ENCODE measurements around the gene HAP1. TPM values are rescaled to one million over a fixed set of nuclear protein-coding genes. Genes with fewer than 3 reads are reported as not detected.

Gene HAP1
- total RNA-seq, 1 donor from 2014 or later: 0.14 TPM

DNA sequence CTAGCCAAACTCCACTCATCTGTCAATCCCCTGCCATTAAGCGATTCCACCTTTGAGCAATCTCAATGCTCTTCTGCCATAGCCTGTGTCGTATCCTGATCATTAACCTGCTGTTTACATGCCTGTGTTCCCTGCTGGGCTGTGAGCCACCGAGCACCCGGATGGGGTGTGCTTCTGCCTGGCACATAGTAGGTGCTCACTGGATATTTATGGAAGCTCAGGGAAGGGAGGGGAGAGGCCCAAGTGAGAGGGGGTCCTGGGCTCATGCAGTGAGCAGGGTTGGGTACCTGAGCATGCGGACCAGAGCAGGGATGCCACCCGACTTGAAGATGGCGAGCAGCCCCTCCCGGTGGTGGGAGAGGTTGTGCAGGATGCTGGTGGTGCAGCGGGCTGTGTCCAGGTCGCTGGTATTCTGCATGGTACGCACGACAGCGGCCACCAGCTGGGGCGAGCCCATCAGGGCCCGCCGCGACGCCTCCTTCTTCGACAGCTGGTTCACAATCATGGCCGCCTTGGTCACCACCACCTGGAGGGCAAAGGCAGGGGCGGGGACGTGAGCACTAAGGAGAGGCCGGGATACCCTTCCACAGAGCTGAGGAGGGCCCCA lies 34.3 kb upstream of the HAP1 start:
- intact Hi-C loops (cut with DNase I): no loop called here
- DNase-seq (ENCODE audit: missing footprints) (no peak), ATAC-seq (no peak)

DNA sequence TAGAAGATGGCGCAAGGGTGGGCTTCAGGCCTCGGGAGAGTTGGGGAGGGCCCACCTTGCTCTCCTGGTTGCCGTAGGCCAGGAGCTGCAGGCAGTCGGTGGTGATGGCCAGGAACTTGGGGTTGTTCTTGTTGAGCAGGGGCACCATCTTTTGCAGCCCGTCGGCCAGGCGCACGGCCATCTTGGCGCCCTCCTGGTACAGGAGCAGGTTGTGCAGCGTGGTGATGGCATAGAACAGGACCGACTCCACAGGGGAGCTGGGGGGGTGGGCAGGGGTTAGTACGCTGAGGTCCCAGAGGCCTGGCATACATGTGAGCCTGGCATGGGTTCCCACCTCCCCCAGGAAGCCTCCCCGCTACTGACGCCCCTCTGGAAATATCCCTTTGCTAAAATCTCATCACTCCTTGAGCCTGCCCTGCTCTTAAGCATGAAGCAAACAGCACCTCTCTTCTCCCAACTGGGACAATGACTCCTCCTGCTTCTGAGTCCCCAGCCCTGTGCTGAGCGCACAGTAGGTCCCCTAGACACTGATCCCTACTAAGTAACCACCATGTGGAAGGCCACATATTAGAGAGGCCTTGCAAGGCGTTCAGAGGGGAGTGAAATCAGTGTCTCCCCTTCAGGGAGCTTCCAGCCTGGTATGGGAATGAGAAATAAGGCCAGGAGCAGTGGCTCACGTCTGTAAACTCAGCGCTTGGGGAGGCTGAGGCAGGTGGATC lies 33.0 kb upstream of the HAP1 start:
- no peak for DNase-seq (ENCODE audit: missing footprints)
- intact Hi-C loops (cut with DNase I): no loop called here
- ATAC-seq: no peak

DNA sequence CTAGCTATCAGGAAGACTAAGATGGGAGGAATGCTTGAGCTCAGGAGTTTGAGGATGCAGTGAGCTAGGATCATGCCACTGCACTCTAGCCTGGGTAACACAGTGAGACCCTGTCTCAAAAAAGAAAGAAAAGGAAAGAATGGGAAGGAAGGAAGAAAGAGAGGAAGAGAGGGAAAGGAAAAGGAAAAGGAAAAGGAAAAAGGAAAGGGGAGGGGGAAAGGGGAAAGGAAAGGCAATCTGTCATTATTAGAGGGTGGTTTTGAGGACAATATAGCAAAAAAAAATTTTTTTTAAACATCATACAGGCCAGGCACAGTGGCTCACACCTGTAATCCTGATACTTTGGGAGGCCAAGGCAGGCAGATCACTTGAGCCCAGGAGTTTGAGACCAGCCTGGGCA lies 31.7 kb upstream of the HAP1 start:
- ATAC-seq: no peak
- intact Hi-C loops (cut with DNase I): no loop called here
- no peak for DNase-seq (ENCODE audit: missing footprints)

DNA sequence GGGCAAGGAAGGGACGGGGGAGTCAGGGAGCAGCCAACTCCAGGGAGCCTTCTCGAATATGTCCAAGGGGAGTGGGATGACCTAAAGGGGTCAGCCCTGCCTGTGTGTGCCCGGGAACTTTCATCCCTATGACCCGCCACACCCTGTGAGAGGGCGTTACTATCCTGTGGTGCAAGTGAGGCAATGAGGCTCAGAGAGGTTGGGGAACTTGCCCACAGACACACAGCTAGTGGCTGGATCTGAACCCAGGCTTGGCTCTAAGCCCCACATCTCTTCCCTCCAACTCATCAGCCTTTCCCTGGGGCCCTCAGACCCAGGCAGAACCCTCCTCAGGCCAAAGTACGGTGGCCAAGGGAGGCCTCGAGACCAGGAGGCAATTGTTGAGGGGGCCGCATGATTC lies 28.9 kb upstream of the HAP1 start:
- ATAC-seq (no peak), DNase-seq (ENCODE audit: missing footprints) (no peak)
- intact Hi-C loops (cut with DNase I): no loop called here

DNA sequence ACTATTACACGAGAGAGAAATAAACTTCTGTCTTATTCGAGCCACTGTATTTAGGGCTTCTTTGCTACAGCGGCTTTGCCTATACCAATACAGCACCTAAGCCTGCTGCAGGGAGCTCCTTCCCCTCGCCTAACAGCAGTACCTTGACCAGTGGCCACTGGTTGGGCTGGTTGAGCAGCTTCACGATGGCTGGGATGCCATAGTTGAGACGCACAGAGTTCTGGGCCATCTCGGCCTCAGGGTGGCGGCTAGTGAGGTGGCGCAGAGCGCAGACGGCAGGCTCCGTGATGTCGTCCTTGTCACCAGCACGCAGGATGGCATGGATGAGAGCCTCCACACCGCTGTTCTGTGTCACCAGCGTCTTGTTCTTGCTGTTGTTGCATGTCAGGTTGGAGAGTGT lies 28.4 kb upstream of the HAP1 start:
- no peak for DNase-seq (ENCODE audit: missing footprints)
- no peak for ATAC-seq
- intact Hi-C loops (cut with DNase I): no loop called here

DNA sequence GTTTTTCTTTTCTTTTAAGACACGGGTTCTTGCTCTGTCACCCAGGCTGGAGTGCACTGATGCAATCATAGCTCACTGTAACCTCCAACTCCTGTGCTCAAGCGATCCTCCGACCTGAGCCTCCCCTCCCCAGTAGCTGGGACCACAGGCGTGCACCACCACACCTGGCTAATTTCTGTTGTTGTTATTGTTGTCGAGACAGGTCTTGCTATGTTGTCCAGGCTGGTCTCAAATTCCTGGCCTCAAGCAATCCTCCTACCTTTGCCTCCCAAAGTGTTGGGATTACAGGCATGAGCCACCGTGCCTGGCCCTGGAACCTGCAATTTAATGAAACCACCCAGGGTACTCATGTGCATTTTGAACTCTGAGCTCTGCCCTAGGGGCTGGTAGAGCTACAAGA lies 27.9 kb upstream of the HAP1 start:
- no peak for ATAC-seq
- DNase-seq (ENCODE audit: missing footprints): no peak
- intact Hi-C loops (cut with DNase I): no loop called here

DNA sequence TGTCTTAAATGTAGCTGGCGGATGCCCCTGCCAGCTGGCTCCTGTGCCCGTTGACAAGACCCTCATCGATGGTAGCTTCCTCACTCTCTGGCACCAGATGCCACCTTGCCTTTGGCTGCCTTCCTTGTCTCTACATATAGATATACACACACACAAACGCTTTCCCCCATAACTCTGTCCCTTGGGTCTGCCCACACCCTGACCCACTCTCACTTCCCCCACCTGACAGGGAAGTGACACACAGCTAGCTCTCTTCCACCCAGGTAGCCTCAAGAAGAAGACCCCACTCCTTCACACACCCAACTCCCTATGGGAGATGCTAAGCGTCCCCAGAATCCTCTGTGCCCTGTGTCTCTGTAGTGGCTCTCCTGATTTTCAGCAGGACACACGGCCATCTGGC lies 26.4 kb upstream of the HAP1 start:
- intact Hi-C loops (cut with DNase I): no loop called here
- no peak for DNase-seq (ENCODE audit: missing footprints)
- no peak for ATAC-seq

DNA sequence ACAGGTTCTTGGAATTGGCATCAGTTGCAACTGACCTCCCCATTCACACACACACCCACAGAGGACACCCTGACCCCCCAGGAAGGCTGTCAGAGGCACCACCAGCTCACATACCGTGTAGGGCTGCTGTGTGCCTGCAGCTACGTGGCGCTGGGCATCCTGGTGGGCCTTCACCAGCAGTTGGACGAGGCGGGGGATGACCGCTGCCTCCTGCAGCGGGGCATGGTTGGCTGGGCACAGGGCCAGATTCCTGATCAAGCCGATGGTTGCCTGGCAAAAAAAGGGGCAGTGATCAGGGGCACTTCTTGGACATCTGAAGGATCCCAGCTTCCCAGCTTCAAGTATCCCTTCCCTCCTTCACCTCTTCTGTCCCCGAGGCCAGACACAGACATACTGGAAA lies 24.2 kb upstream of the HAP1 start:
- intact Hi-C loops (cut with DNase I): no loop called here
- ATAC-seq (no peak), DNase-seq (ENCODE audit: missing footprints) (no peak)

DNA sequence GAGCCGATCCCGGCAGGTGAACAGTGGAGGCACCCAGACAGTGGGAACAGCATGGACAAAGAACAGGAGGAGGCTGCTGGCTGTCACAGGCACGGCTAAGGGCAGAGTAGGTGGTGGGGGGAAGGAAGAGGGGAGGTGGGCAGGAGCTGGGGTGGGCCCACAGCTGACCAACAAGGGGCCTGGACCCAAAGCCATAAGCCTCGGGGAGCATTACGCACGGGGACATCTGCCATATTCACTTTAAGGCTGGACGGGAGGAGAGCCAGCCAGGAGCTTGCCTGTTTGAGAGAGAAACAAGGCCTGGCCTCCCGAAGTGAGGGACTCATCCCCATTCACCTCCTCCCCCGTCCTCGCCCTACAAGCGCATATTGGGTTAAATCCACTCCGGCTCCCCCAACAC lies 19.6 kb upstream of the HAP1 start:
- no peak for DNase-seq (ENCODE audit: missing footprints)
- intact Hi-C loops (cut with DNase I): no loop called here
- peak; percentile 2 for ATAC-seq

DNA sequence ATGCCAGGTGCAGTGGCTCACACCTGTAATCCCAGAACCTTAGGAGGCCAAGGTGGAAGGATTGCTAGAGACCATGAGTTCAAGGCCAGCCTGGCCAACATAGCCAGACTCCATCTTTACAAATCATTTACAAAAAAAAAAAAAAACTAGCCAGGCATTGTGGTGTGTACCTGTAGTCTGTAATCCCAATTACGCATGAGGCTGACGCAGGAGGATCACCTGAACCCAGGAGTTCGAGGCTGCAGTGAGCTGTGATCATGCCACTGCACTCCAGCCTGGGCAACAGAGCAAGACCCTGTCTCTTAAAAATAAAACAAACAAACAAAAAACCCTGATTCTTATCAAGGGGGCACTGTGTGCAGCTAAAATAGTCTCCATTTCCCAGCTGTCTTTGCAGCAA lies 16.8 kb upstream of the HAP1 start:
- ATAC-seq (no peak), DNase-seq (ENCODE audit: missing footprints) (no peak)
- intact Hi-C loops (cut with DNase I): no loop called here

DNA sequence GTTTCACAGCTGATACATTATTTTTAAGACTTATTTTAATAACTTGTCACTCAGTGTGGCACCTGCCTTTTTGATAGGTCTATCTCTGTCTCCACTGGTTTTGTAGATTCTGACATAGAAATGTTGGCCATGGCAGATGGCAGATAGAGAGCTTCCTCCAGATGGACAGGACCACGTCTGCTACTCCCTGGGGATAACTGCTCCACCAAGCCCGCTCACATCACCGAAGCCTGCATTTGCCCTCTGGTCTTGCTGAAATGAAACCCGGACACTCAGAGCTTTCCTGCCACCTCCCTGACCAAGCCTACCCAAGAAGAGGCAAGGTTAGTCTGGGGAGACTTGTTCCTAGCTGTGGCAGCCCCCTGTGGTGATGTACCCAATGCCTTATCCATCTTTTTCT lies 16.4 kb upstream of the HAP1 start:
- DNase-seq (ENCODE audit: missing footprints) (no peak), ATAC-seq (no peak)
- intact Hi-C loops (cut with DNase I): no loop called here

DNA sequence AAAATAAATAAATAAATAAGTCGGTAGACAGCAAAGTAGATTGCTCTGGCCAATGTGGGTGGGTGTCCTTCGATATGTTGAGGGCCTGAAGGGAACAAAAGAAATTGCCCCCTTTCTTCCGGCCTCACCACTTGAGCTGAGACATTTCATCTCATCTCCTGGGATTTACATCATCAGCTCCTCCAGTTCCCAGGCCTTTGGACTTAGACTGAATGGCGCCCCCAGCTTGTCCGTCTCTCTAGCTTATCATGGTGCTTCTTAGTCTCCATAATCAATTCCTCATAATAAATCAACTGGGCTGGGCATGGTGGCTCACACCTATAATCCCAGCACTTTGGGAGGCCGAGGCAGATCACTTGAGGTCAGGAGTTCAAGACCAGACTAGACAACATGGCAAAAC lies 13.8 kb upstream of the HAP1 start:
- DNase-seq (ENCODE audit: missing footprints) (no peak), ATAC-seq (no peak)
- intact Hi-C loops (cut with DNase I): no loop called here

DNA sequence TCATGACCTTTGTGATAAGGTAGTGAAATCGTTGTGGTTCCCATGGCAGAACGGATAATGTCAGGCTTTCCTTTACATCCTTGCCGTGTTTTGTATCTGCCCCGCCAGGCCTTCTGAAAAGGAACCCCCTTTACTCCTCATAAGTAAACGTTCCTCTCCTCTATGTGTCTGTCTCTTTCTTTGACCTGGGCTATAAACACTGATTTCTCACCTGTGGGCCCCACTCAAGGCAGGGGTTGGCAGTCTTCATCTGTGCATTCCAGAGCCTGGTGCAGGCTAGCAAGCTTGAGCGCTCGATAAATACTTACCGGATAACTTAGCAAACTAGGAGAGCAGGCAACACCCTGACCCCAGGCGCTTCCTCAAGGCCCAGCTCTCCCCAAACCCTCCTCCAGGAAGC lies 7.3 kb upstream of the HAP1 start:
- intact Hi-C loops (cut with DNase I): no loop called here

DNA sequence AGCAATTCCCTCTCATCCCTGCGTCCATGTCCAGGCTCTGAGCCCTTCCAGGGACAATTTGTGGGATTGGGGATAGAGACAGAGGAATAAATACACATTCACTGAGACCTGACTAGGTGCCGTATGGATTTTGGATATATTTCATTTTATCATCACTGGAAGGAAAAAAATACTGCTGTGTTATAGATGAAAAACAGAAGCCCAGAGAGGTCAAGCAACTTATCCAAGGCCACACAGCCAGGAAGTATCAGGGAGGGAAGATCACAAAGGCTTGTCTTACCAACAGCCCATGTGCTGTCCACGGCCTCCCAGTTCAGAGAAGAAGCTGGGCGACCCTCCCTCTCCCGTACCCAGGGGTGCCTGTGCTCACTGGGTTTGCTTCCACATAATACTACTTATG lies 6.1 kb upstream of the HAP1 start:
- DNase-seq (ENCODE audit: missing footprints) (no peak), ATAC-seq (no peak)
- intact Hi-C loops (cut with DNase I): no loop called here

More for the DNA sequence above, 7.3 kb upstream of the HAP1 start:
- DNase-seq (ENCODE audit: missing footprints): no peak
- no peak for ATAC-seq

DNA sequence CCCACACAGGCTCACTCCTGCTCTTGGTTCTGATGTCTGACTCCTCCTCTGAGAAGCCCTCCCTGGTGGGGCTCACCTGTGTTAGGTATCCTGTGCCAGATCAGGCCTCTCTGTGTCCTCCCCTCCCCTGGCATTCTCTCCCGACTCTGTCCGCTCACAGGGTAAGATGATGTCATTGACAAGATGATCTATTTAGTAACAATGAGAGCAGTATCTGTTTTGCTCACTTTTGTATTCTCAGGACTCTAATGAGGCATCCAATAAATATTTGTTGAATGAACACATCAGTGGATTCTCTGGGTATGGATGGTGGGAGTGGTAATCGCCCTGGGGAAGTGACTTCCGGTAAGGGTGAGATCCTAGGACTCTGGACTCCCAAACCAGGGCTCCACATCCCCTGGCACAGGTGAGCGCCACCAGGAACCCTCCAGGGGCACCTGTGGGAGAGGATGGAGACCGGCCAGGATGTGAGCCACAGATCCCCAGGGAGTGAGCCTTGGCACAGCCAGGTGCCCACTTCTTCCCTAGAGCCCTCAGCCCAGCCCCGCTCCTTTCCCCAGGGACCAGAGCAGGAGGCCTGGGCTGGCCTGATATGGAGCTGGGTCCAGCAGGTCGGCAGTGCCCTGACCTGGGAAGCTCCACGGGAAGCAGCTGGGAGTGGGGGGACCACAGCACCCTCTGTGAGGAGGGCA lies 5.4 kb upstream of the HAP1 start:
- intact Hi-C loops (cut with DNase I): loop anchor here (5.0 kb wide), 2 partner anchors 32 to 147 kb away; no protein-coding TSS in a partner anchor
- no peak for DNase-seq (ENCODE audit: missing footprints)
- ATAC-seq: no peak

DNA sequence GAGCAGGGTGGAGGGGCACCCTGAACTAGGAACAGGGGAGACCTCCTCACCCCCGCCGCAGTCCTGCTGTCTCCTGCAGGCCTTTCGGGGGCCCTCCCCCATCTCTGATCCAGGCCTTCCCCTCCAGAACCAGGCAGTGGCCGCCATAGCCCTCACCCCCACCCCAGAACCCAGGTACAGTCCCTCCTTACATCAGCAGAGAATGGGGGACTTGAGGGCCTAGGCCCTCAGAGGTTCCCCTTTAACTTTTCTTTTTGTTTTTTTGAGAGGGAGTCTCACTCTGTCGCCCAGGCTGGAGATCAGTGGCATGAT lies 4.3 kb upstream of the HAP1 start:
- intact Hi-C loops (cut with DNase I): loop anchor here (1.0 to 5.0 kb wide), 3 partner anchors 34 to 149 kb away; no protein-coding TSS in a partner anchor
- no peak for ATAC-seq

DNA sequence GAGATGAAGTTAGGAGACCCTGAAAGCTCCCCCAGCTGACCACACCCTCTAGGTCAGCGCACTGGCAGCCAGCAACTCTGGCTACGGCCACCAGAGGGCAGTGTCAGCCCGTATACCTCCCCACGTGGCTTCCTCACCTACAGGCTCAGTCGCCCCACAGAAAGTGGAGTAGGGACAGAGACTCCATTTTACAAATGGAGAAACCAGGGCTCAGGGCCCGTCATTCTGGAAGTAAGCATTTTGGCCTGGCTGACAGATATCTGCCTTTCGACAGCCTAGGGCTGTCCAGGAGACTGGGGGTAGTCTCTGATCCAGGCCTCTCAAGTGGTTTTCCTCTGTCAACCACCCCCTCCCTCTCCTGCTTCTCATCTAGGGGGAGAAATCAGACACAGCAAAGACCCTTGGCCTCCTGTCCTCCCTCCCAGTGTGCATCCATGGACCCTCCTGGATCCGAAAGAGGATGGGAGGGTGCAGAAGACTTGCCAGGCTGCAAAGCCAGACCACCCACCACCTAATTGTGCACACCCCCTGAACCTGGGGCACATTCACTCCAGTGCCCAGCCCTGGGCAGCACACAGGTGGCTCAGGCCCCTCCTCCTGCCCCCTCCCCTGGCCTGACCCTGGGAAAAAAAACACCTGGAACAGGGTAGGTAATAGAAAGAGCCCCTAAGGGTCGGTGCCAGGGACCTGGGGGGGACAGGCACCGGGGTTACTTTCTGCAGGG lies 3.8 kb upstream of the HAP1 start:
- peak; percentile 90 for ATAC-seq
- intact Hi-C loops (cut with DNase I): loop anchor here (1.0 to 5.0 kb wide), 3 partner anchors 34 to 149 kb away; no protein-coding TSS in a partner anchor
- peak; percentile 91 for DNase-seq (ENCODE audit: missing footprints)

More for the DNA sequence above, 4.3 kb upstream of the HAP1 start:
- DNase-seq (ENCODE audit: missing footprints): no peak

DNA sequence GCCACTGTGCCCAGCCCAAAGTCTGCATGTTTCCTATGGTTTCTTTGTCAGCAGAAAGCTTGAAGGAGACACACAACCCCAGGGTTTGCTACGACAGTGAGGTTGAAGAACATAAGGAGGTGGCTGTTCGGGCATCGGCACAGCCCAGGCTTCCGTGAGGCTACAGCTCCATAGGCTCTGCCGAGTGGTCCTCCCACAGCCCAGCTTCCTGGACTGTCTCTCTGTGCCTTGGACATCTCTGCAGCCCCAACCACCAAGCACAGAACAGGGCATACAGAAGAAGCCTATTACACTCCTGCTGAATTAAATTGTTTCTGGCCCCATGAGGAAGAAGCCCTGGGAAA lies 3.2 kb upstream of the HAP1 start:
- intact Hi-C loops (cut with DNase I): loop anchor here (1.0 to 5.0 kb wide), 3 partner anchors 35 to 150 kb away; no protein-coding TSS in a partner anchor
- DNase-seq (ENCODE audit: missing footprints) (no peak), ATAC-seq (no peak)

DNA sequence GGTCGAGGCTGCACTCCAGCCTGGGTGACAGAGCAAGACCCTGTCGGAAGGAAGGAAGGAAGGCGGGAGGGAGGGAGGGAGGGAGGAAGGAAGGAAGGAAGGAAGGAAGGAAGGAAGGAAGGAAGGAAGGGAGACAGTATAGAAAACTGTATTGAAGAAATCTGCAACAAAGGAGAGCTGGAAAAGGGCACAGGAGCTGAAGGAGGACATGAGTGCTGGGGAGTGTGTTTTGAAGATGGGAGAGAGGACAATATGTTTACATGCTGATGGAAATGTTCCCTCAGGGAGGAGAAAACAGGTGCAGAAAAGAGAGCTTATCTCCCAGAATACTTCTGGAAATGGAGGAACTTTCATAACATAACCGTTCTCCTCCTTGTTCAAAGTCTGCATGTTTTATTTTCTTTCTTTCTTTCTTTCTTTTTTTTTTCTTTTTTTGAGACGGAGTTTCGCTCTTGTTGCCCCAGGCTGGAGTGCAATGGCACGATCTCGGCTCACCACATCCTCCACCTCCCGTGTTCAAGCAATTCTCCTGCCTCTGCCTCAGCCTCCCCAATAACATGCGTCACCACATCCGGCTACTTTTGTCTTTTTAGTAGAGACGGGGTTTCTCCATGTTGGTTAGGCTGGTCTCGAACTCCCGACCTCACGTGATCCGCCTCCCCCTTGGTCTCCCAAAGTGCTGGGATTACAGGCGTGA lies 2.7 kb upstream of the HAP1 start:
- ATAC-seq (no peak), DNase-seq (ENCODE audit: missing footprints) (no peak)
- intact Hi-C loops (cut with DNase I): loop anchor here (5.0 kb wide), 2 partner anchors 35 to 150 kb away; no protein-coding TSS in a partner anchor

All from Right ventricle myocardium inferior (tissue), 1 donor.